GM23338 (cell line): ENCODE measurements around the gene MLLT3. TPM values are rescaled to one million over a fixed set of nuclear protein-coding genes. Genes with fewer than 3 reads are reported as not detected.

Experiments used
- ATAC-seq: fragments of 200-7000 bp; cut with Tn5 transposase; 3 replicates; pipeline ENCODE4 v1.9.1; 2020
- DNase-seq: peaks from one replicate; pipeline ENCODE4 v3.0.0-alpha.2; 2015; ENCODE audit warnings: low spot score
- H2AFZ ChIP-seq: fragments of 200-600 bp; sonication (generic); 2 replicates; pipeline ENCODE4 v1.8.0; 2016; ENCODE audit warnings: antibody characterized with exemption, mild to moderate bottlenecking, moderate library complexity
- H3F3A ChIP-seq: fragments of 200-600 bp; sonication (generic); replicated peaks from 2 replicates; pipeline ENCODE4 v1.8.0; 2017; ENCODE audit warnings: antibody characterized with exemption, mixed run types, low read depth
- H3K27ac ChIP-seq: fragments of 200-600 bp; sonication (generic); 2 replicates; pipeline ENCODE4 v1.6.1; 2016; ENCODE audit warnings: low read depth
- H3K27me3 ChIP-seq: fragments of 200-600 bp; sonication (generic); 2 replicates; pipeline ENCODE4 v1.8.0; 2016; ENCODE audit warnings: mild to moderate bottlenecking, mixed run types, moderate library complexity; ENCODE audit not compliant: insufficient read depth
- H3K36me3 ChIP-seq: fragments of 200-600 bp; sonication (generic); 2 replicates; pipeline ENCODE4 v1.8.0; 2016; ENCODE audit warnings: mild to moderate bottlenecking; ENCODE audit not compliant: insufficient read depth
- H3K4me1 ChIP-seq: fragments of 200-600 bp; sonication (generic); 2 replicates; pipeline ENCODE4 v1.8.0; 2016; ENCODE audit warnings: mild to moderate bottlenecking, moderate library complexity; ENCODE audit not compliant: insufficient read depth
- H3K4me2 ChIP-seq: fragments of 200-600 bp; sonication (generic); 2 replicates; pipeline ENCODE4 v1.7.1; 2017; ENCODE audit warnings: mixed run types
- H3K4me3 ChIP-seq: fragments of 200-600 bp; sonication (generic); 2 replicates; pipeline ENCODE4 v1.6.1; 2016; ENCODE audit warnings: mixed run types
- H3K79me2 ChIP-seq: fragments of 200-600 bp; sonication (generic); replicated peaks from 2 replicates; pipeline ENCODE4 v1.8.0; 2017; ENCODE audit warnings: mild to moderate bottlenecking; ENCODE audit not compliant: insufficient read depth
- H3K9me2 ChIP-seq: fragments of 200-600 bp; sonication (generic); 2 replicates; pipeline ENCODE4 v1.8.0; 2017; ENCODE audit not compliant: insufficient read depth
- H4K20me1 ChIP-seq: fragments of 200-600 bp; sonication (generic); replicated peaks from 2 replicates; pipeline ENCODE4 v1.8.0; 2017; ENCODE audit warnings: mild to moderate bottlenecking; ENCODE audit not compliant: insufficient read depth
- H3K27ac Mint-ChIP-seq: 2 replicates; pipeline ENCODE4 v1.8.0; 2020; ENCODE audit warnings: inconsistent platforms, mild to moderate bottlenecking, moderate library complexity, mixed read lengths
- H3K27me3 Mint-ChIP-seq: 3 replicates; pipeline ENCODE4 v1.8.0; 2022; ENCODE audit warnings: low read depth, mild to moderate bottlenecking, moderate library complexity, mixed read lengths, inconsistent platforms; ENCODE audit not compliant: insufficient read depth, poor library complexity
- H3K36me3 Mint-ChIP-seq: 3 replicates; pipeline ENCODE4 v1.8.0; 2021; ENCODE audit warnings: low read depth, mild to moderate bottlenecking, inconsistent platforms, moderate library complexity, mixed read lengths
- H3K4me1 Mint-ChIP-seq: 3 replicates; pipeline ENCODE4 v1.8.0; 2020; ENCODE audit warnings: mild to moderate bottlenecking, inconsistent platforms, mixed read lengths
- H3K4me3 Mint-ChIP-seq: 3 replicates; pipeline ENCODE4 v1.8.0; 2021; ENCODE audit warnings: moderate library complexity, mild to moderate bottlenecking, inconsistent platforms, mixed read lengths
- H3K9me3 Mint-ChIP-seq: 3 replicates; pipeline ENCODE4 v1.8.0; 2020; ENCODE audit warnings: moderate library complexity, mild to moderate bottlenecking, inconsistent platforms, mixed read lengths
- CREB1 ChIP-seq: fragments of 250-450 bp; sonication (Bioruptor Pico); IDR thresholded peaks from 2 replicates; pipeline ENCODE4 v1.5.0; 2020; ENCODE audit warnings: low read depth, mild to moderate bottlenecking, moderate library complexity
- EZH2 ChIP-seq: fragments of 200-600 bp; sonication (generic); IDR thresholded peaks from one replicate; pipeline ENCODE4 v1.8.0; 2017; ENCODE audit warnings: antibody characterized with exemption, mild to moderate bottlenecking, low read depth; ENCODE audit not compliant: unreplicated experiment
- EZH2phosphoT487 ChIP-seq: fragments of 200-600 bp; sonication (generic); IDR thresholded peaks from one replicate; pipeline ENCODE4 v1.8.1; 2018; ENCODE audit warnings: antibody characterized with exemption; ENCODE audit not compliant: unreplicated experiment
- JUNB ChIP-seq: IDR thresholded peaks from one replicate; pipeline ENCODE4 v1.6.1; 2016; ENCODE audit warnings: antibody characterized with exemption; ENCODE audit not compliant: unreplicated experiment
- NANOG ChIP-seq: IDR thresholded peaks from 2 replicates; pipeline ENCODE4 v1.6.1; 2016; ENCODE audit warnings: antibody characterized with exemption, borderline replicate concordance
- POLR2AphosphoS5 ChIP-seq: IDR thresholded peaks from 2 replicates; pipeline ENCODE4 v1.6.1; 2016; ENCODE audit warnings: antibody characterized with exemption, low read depth
- STAT1 ChIP-seq: IDR thresholded peaks from one replicate; pipeline ENCODE4 v1.6.1; 2016; ENCODE audit warnings: antibody characterized with exemption; ENCODE audit not compliant: unreplicated experiment
- ZNF114 ChIP-seq: fragments of 250-450 bp; sonication (Bioruptor Pico); IDR thresholded peaks from 2 replicates; pipeline ENCODE4 v1.5.0; 2020; ENCODE audit warnings: mild to moderate bottlenecking, moderate library complexity
- ZNF331 ChIP-seq: fragments of 250-450 bp; sonication (Bioruptor Pico); IDR thresholded peaks from 2 replicates; pipeline ENCODE4 v1.5.0; 2020; ENCODE audit warnings: low read depth, mild to moderate bottlenecking, moderate library complexity
- polyA plus RNA-seq: library from polyadenylated mRNA; unstranded; fragments of >200 nt; fragmentation: Nextera tagmentation; extraction: Ambion mirVana; gene quantifications from 2 replicates; pipeline ENCODE4 v1.2.1, GENCODE V29; 2016
- total RNA-seq: library from RNA; depleted of rRNA; stranded (reverse); fragments of >200 nt; shearing (Covaris generic); gene quantifications from 2 replicates; pipeline ENCODE4 v1.2.3, GENCODE V29; 2014
- TF ChIP-seq, protein P1 (sequence below): IDR thresholded peaks from one replicate; pipeline ENCODE4 v1.6.1; 2018; ENCODE audit warnings: antibody characterized with exemption; ENCODE audit not compliant: unreplicated experiment
- TF ChIP-seq, protein P2 (sequence below): IDR thresholded peaks from 2 replicates; pipeline ENCODE4 v1.6.1; 2016; ENCODE audit warnings: antibody characterized with exemption
- TF ChIP-seq, protein P3 (sequence below): fragments of 250-450 bp; sonication (Bioruptor Pico); IDR thresholded peaks from 2 replicates; pipeline ENCODE4 v1.5.0; 2020; ENCODE audit warnings: mild to moderate bottlenecking, moderate library complexity
- TF ChIP-seq, protein P4 (sequence below), 2 experiments: fragments of 200-600 bp in 1 of 2; sonication (generic) in 1 of 2; conservative IDR thresholded peaks; 2 replicates each; pipeline versions ENCODE4 v1.5.1 to v1.6.1; 2016 to 2017; ENCODE audit warnings: antibody characterized with exemption in 2 of 2, low read depth in 2 of 2, mild to moderate bottlenecking in 2 of 2, moderate library complexity in 1 of 2

The MLLT3 gene
- total and polyA plus RNA-seq, 2 experiments from 2014 or later, result 7.5 to 9.5 TPM

DNA sequence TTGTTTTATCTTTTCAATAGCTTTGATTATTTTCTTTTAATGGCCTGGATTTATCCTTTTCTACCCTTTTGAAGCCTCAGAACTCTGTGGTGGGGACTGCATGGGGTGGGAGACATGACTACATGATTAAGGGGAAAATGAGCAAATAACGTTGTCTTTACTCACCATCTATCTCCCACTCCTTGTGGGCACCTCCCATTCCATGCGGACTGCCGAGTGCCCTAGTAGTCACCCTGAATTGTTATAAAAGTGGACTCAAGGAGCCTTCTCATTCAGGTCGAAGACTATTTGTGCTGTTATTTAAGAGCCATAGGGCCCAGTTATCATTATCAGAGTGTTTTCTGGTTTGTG is 281.8 kb downstream of the MLLT3 start:
- H2AFZ ChIP-seq, result no peak overlapping the region
- TF ChIP-seq, protein P1, sequence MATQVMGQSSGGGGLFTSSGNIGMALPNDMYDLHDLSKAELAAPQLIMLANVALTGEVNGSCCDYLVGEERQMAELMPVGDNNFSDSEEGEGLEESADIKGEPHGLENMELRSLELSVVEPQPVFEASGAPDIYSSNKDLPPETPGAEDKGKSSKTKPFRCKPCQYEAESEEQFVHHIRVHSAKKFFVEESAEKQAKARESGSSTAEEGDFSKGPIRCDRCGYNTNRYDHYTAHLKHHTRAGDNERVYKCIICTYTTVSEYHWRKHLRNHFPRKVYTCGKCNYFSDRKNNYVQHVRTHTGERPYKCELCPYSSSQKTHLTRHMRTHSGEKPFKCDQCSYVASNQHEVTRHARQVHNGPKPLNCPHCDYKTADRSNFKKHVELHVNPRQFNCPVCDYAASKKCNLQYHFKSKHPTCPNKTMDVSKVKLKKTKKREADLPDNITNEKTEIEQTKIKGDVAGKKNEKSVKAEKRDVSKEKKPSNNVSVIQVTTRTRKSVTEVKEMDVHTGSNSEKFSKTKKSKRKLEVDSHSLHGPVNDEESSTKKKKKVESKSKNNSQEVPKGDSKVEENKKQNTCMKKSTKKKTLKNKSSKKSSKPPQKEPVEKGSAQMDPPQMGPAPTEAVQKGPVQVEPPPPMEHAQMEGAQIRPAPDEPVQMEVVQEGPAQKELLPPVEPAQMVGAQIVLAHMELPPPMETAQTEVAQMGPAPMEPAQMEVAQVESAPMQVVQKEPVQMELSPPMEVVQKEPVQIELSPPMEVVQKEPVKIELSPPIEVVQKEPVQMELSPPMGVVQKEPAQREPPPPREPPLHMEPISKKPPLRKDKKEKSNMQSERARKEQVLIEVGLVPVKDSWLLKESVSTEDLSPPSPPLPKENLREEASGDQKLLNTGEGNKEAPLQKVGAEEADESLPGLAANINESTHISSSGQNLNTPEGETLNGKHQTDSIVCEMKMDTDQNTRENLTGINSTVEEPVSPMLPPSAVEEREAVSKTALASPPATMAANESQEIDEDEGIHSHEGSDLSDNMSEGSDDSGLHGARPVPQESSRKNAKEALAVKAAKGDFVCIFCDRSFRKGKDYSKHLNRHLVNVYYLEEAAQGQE, result no peak
- no peak for TF ChIP-seq ZNF331
- TF ChIP-seq, protein P2, sequence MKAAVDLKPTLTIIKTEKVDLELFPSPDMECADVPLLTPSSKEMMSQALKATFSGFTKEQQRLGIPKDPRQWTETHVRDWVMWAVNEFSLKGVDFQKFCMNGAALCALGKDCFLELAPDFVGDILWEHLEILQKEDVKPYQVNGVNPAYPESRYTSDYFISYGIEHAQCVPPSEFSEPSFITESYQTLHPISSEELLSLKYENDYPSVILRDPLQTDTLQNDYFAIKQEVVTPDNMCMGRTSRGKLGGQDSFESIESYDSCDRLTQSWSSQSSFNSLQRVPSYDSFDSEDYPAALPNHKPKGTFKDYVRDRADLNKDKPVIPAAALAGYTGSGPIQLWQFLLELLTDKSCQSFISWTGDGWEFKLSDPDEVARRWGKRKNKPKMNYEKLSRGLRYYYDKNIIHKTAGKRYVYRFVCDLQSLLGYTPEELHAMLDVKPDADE, result no peak
- TF ChIP-seq STAT1, result no peak
- TF ChIP-seq, protein P3, sequence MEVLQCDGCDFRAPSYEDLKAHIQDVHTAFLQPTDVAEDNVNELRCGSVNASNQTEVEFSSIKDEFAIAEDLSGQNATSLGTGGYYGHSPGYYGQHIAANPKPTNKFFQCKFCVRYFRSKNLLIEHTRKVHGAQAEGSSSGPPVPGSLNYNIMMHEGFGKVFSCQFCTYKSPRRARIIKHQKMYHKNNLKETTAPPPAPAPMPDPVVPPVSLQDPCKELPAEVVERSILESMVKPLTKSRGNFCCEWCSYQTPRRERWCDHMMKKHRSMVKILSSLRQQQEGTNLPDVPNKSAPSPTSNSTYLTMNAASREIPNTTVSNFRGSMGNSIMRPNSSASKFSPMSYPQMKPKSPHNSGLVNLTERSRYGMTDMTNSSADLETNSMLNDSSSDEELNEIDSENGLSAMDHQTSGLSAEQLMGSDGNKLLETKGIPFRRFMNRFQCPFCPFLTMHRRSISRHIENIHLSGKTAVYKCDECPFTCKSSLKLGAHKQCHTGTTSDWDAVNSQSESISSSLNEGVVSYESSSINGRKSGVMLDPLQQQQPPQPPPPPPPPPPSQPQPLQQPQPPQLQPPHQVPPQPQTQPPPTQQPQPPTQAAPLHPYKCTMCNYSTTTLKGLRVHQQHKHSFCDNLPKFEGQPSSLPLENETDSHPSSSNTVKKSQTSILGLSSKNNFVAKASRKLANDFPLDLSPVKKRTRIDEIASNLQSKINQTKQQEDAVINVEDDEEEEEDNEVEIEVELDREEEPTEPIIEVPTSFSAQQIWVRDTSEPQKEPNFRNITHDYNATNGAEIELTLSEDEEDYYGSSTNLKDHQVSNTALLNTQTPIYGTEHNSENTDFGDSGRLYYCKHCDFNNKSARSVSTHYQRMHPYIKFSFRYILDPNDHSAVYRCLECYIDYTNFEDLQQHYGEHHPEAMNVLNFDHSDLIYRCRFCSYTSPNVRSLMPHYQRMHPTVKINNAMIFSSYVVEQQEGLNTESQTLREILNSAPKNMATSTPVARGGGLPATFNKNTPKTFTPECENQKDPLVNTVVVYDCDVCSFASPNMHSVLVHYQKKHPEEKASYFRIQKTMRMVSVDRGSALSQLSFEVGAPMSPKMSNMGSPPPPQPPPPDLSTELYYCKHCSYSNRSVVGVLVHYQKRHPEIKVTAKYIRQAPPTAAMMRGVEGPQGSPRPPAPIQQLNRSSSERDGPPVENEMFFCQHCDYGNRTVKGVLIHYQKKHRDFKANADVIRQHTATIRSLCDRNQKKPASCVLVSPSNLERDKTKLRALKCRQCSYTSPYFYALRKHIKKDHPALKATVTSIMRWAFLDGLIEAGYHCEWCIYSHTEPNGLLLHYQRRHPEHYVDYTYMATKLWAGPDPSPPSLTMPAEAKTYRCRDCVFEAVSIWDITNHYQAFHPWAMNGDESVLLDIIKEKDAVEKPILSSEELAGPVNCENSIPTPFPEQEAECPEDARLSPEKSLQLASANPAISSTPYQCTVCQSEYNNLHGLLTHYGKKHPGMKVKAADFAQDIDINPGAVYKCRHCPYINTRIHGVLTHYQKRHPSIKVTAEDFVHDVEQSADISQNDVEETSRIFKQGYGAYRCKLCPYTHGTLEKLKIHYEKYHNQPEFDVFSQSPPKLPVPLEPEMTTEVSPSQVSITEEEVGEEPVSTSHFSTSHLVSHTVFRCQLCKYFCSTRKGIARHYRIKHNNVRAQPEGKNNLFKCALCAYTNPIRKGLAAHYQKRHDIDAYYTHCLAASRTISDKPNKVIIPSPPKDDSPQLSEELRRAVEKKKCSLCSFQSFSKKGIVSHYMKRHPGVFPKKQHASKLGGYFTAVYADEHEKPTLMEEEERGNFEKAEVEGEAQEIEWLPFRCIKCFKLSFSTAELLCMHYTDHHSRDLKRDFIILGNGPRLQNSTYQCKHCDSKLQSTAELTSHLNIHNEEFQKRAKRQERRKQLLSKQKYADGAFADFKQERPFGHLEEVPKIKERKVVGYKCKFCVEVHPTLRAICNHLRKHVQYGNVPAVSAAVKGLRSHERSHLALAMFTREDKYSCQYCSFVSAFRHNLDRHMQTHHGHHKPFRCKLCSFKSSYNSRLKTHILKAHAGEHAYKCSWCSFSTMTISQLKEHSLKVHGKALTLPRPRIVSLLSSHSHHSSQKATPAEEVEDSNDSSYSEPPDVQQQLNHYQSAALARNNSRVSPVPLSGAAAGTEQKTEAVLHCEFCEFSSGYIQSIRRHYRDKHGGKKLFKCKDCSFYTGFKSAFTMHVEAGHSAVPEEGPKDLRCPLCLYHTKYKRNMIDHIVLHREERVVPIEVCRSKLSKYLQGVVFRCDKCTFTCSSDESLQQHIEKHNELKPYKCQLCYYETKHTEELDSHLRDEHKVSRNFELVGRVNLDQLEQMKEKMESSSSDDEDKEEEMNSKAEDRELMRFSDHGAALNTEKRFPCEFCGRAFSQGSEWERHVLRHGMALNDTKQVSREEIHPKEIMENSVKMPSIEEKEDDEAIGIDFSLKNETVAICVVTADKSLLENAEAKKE (CRISPR knock-in tag), result no peak
- no peak for TF ChIP-seq JUNB
- no peak for TF ChIP-seq POLR2AphosphoS5
- no peak for TF ChIP-seq NANOG
- no peak for TF ChIP-seq EZH2phosphoT487
- no peak for TF ChIP-seq ZNF114
- TF ChIP-seq, protein P4, sequence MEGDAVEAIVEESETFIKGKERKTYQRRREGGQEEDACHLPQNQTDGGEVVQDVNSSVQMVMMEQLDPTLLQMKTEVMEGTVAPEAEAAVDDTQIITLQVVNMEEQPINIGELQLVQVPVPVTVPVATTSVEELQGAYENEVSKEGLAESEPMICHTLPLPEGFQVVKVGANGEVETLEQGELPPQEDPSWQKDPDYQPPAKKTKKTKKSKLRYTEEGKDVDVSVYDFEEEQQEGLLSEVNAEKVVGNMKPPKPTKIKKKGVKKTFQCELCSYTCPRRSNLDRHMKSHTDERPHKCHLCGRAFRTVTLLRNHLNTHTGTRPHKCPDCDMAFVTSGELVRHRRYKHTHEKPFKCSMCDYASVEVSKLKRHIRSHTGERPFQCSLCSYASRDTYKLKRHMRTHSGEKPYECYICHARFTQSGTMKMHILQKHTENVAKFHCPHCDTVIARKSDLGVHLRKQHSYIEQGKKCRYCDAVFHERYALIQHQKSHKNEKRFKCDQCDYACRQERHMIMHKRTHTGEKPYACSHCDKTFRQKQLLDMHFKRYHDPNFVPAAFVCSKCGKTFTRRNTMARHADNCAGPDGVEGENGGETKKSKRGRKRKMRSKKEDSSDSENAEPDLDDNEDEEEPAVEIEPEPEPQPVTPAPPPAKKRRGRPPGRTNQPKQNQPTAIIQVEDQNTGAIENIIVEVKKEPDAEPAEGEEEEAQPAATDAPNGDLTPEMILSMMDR (conservative IDR thresholded peaks at IDR 0.05; ENCODE audit: low read depth in 2 of 2), result no peak
- TF ChIP-seq CREB1 (CRISPR knock-in tag), result no peak
- TF ChIP-seq EZH2, result no peak
- H3K4me2 ChIP-seq, result peak overlapping the region; percentile 29; the same call in 1 of the 2 replicates
- no peaks in the 10 kb centered on the region for H3K36me3 ChIP-seq
- H3K4me3 Mint-ChIP-seq, result no peak overlapping the region
- peak overlapping the region; percentile 2; the same call in 1 of the 2 replicates for H3K27ac Mint-ChIP-seq
- no peaks in the 10 kb centered on the region; the same call in none of the 3 replicates for H3K9me3 Mint-ChIP-seq
- H3K27me3 ChIP-seq, result no peaks in the 10 kb centered on the region
- no peaks in the 10 kb centered on the region for H3K36me3 Mint-ChIP-seq
- no peak for DNase-seq
- H3K4me1 Mint-ChIP-seq, result peaks cover 17% of the 10 kb centered on the region
- no peaks in the 10 kb centered on the region for H4K20me1 ChIP-seq
- peaks cover 2% of the 10 kb centered on the region for H3K27me3 Mint-ChIP-seq
- ATAC-seq, result peak; percentile 22; the same call in 2 of the 3 replicates
- no peaks in the 10 kb centered on the region for H3K79me2 ChIP-seq
- H3K4me1 ChIP-seq, result peaks cover 11% of the 10 kb centered on the region
- H3F3A ChIP-seq, result no peaks in the 10 kb centered on the region
- H3K9me2 ChIP-seq, result 0 out of 2 replicates have a peak, but pooled peaks cover 4% of the 10 kb centered on the region
- H3K4me3 ChIP-seq, result no peak overlapping the region
- H3K27ac ChIP-seq, result no peak overlapping the region
